Measurements from ENCODE around the gene CASP8.
A peak's percentile ranks its signal among the peaks of the same experiment; 100 is the strongest.

The CASP8 gene

DNA sequence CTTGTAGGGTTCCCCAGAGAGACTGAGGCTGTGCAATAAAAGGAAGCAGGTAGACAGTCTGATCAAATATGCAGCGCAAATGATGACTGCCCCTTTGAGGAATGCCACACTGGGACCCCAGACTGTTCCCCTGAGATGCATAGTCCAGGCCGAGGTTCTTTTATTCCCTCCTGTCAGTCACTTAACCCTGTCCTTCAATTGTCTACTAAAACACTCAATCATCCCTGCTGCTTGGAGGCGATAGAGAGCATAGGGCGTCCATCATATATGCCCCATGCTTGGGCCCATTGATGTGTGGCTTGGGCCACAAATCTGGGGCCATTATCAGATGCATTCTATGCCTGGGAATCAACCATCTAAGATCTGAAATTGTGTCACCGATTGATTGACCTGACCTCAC is 15.5 kb upstream of the CASP8 start:
- TF ChIP-seq, protein P1, sequence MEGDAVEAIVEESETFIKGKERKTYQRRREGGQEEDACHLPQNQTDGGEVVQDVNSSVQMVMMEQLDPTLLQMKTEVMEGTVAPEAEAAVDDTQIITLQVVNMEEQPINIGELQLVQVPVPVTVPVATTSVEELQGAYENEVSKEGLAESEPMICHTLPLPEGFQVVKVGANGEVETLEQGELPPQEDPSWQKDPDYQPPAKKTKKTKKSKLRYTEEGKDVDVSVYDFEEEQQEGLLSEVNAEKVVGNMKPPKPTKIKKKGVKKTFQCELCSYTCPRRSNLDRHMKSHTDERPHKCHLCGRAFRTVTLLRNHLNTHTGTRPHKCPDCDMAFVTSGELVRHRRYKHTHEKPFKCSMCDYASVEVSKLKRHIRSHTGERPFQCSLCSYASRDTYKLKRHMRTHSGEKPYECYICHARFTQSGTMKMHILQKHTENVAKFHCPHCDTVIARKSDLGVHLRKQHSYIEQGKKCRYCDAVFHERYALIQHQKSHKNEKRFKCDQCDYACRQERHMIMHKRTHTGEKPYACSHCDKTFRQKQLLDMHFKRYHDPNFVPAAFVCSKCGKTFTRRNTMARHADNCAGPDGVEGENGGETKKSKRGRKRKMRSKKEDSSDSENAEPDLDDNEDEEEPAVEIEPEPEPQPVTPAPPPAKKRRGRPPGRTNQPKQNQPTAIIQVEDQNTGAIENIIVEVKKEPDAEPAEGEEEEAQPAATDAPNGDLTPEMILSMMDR (conservative IDR thresholded peaks at IDR 0.05; ENCODE audit: low read depth, low read length), result no peak
- DNase-seq (ENCODE audit: low read depth), result no peak
- H3K4me3 ChIP-seq (ENCODE audit: low read depth, low read length), result no peak overlapping the region

DNA sequence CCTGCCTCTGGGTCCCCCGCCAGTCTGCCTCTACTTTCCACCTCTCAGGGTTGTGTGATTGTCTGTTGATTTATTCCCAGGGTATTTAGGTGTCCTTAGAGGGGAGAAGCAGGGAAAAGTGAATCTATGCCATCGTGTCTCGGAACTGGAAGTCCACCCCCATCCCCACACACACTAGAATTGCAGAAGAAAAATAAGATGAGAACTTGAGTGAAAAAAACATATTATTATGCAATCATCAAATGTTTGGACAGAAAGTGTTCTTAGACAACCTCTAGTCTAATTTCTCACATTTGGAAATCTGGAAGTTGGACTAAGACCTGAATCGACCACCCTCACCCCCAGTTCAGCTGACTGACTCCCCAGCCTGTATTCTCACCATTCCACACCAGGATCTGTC is 14.1 kb upstream of the CASP8 start:
- DNase-seq (ENCODE audit: low read depth), result no peak
- H3K4me3 ChIP-seq (ENCODE audit: low read depth, low read length), result no peak overlapping the region
- TF ChIP-seq, protein P1 (conservative IDR thresholded peaks at IDR 0.05; ENCODE audit: low read depth, low read length), result no peak

DNA sequence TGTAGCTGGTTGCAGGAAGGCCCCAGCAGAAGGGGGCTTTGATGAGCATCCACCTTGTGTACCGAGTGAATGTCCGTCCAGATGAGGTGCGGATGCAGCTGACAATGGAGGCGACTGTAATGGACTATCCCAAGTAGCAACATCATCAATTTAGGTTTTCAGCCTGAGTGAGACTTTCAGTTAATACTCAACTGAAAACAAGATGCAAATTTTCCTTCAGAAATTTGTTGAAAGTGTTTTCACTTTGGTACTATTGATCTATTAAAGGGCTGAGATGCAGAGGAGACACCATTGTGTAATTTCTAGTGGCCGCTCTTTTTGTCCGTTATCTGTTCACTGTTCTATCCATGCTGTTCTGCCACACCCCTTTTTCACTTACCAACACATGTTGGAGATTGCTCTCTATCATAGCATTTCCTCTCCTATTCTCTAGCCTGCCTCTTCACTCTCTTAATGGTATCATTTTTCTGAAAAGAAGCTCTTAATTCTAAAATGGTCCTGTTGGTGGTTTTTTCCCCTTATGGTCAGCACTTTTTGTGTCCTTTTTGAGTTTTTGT is 12.0 kb upstream of the CASP8 start:
- H3K4me3 ChIP-seq (ENCODE audit: low read depth, low read length), result no peak overlapping the region
- TF ChIP-seq, protein P1 (conservative IDR thresholded peaks at IDR 0.05; ENCODE audit: low read depth, low read length), result no peak
- DNase-seq (ENCODE audit: low read depth), result no peak

DNA sequence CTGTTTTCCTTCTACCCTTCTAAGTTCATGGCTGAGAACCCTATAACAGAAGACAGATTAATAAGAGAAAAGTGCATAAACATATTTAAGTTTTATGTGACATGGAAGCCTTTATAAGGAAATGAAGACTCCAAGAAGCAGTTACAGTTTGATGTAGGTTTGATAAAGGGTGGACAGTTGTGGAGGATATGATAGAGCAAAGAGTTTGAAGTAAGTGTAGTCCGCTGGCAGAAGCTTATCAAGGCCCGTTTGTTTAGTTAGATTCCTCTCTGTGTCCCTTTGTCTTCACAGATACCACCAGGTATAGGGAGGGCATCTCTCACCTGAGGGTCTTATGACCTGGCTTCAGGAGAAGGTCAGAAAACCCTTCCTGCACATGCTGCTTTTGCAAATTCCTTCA is 10.4 kb upstream of the CASP8 start:
- TF ChIP-seq, protein P1 (conservative IDR thresholded peaks at IDR 0.05; ENCODE audit: low read depth, low read length), result no peak
- no peak overlapping the region for H3K4me3 ChIP-seq (ENCODE audit: low read depth, low read length)
- DNase-seq (ENCODE audit: low read depth), result no peak

DNA sequence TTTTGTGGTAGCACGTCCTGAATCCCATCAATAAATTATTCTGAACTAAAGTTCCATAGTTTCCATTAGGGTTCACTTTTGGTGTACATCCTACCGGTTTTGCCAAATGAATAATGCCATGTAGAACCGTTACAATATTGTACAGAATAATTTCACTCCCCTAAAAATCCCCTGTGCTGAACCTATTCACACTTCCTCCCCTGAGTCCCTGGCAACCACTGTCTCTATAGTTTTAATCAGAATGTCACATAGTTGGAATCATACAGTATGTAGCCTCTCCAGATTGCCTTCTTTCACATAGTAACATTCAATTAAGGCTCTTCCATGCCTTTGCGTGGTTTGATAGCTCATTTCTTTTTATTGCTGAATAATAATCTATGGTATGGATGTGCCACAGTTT is 9.6 kb upstream of the CASP8 start:
- no peak for DNase-seq (ENCODE audit: low read depth)
- no peak overlapping the region for H3K4me3 ChIP-seq (ENCODE audit: low read depth, low read length)
- TF ChIP-seq, protein P1 (conservative IDR thresholded peaks at IDR 0.05; ENCODE audit: low read depth, low read length), result no peak

DNA sequence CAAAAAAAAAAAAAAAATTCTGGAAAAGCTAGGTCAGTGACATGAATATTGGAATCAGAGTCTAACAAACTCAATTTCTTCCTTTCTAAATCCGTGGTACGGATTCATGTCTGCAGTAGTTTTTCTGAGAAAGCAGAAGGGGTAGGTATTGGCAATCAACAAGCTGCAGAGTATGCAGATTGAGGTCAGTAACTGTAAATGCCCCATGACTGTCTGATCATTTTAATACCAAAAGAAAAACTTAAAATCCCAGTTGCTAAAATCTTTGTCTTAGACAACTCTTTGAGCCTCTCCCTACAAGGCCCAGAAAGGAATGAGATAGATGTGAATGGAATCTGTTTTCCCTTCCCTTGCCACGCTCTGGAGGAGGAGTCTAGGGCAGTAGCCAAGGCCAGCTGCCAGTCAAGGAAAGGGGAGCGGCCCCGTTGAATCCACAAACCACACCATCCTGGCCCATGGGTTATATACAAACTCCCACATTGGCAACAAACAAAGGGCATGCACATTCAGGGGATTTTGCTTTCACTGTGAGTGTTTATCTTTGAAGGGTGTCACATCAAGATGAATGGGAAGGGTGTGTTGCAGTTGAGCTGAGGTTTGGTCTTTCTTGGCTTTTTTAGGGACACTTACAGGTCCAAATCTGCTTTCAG is 6.1 kb upstream of the CASP8 start:
- TF ChIP-seq, protein P1 (conservative IDR thresholded peaks at IDR 0.05; ENCODE audit: low read depth, low read length), result no peak

More for the DNA sequence above, 6.1 kb upstream of the CASP8 start:
- H3K4me3 ChIP-seq (ENCODE audit: low read depth, low read length), result no peak overlapping the region
- peak; percentile 56 for DNase-seq (ENCODE audit: low read depth)
